ENCODE results near the gene VAV2.

The VAV2 gene

GRCh38 chr9:133950192-133950591 lies 41.9 kb downstream of the VAV2 start:
- Histone ChIP-seq H4K20me1 (peaks cover 74% of the 10 kb centered on the region; the same call in 1 of the 2 replicates), H3K4me3 (no peak overlapping the region), H3K9me3 (no peaks in the 10 kb centered on the region), H3K4me1 (peaks cover 94% of the 10 kb centered on the region), H3K27ac (peak overlapping the region; percentile 69), H3K9ac (peak overlapping the region; percentile 34), H3K36me3 (peaks cover 12% of the 10 kb centered on the region; the same call in 1 of the 2 replicates), H3K27me3 (no peaks in the 10 kb centered on the region), H3K4me2 (peak overlapping the region; percentile 90)
- TF ChIP-seq Cebpa-rat (IDR thresholded peaks at IDR 0.05): no peak

GRCh38 chr9:133949486-133950061 lies 42.5 kb downstream of the VAV2 start:
- H3K36me3 ChIP-seq: peaks cover 12% of the 10 kb centered on the region; the same call in 1 of the 2 replicates
- H3K27ac ChIP-seq: peak overlapping the region; percentile 69
- H3K9me3 ChIP-seq: no peaks in the 10 kb centered on the region
- peaks cover 94% of the 10 kb centered on the region for H3K4me1 ChIP-seq
- peak overlapping the region; percentile 34 for H3K9ac ChIP-seq
- H4K20me1 ChIP-seq: peaks cover 75% of the 10 kb centered on the region; the same call in 1 of the 2 replicates
- H3K4me2 ChIP-seq: peak overlapping the region; percentile 90
- no peaks in the 10 kb centered on the region for H3K27me3 ChIP-seq
- TF ChIP-seq Cebpa-rat (IDR thresholded peaks at IDR 0.05): no peak
- H3K4me3 ChIP-seq: no peak overlapping the region

- Histone ChIP-seq H3K9me3 (no peaks in the 10 kb centered on the region), H3K9ac (peak overlapping the region; percentile 50; the same call in 1 of the 2 replicates), H3K36me3 (peaks cover 12% of the 10 kb centered on the region; the same call in 1 of the 2 replicates), H3K27ac (peak overlapping the region; percentile 69), H3K4me3 (no peak overlapping the region), H3K4me1 (peaks cover 94% of the 10 kb centered on the region), H3K27me3 (no peaks in the 10 kb centered on the region), H3K4me2 (peak overlapping the region; percentile 90), H4K20me1 (peaks cover 70% of the 10 kb centered on the region; the same call in 1 of the 2 replicates)
- TF ChIP-seq Cebpa-rat (IDR thresholded peaks at IDR 0.05): no peak
These were observed 43.3 kb downstream of the VAV2 start for GRCh38 chr9:133948561-133949485.

GRCh38 chr9:133948131-133948530 lies 44.0 kb downstream of the VAV2 start:
- Histone ChIP-seq H3K27me3 (no peaks in the 10 kb centered on the region), H3K4me2 (peak overlapping the region; percentile 90), H3K27ac (peak overlapping the region; percentile 69), H3K4me1 (peaks cover 94% of the 10 kb centered on the region), H3K4me3 (no peak overlapping the region), H3K9me3 (no peaks in the 10 kb centered on the region), H3K36me3 (peaks cover 12% of the 10 kb centered on the region; the same call in 1 of the 2 replicates), H4K20me1 (peaks cover 64% of the 10 kb centered on the region; the same call in 1 of the 2 replicates), H3K9ac (peak overlapping the region; percentile 50; the same call in 1 of the 2 replicates)
- no peak for TF ChIP-seq Cebpa-rat (IDR thresholded peaks at IDR 0.05)

GRCh38 chr9:133946840-133947486 lies 45.2 kb downstream of the VAV2 start:
- Histone ChIP-seq H3K4me1 (peaks cover 100% of the 10 kb centered on the region), H3K27me3 (no peaks in the 10 kb centered on the region), H3K4me3 (no peak overlapping the region; the same call in 1 of the 2 replicates), H3K4me2 (peak overlapping the region; percentile 90), H3K9ac (peak overlapping the region; percentile 42; the same call in 1 of the 2 replicates), H3K27ac (peak overlapping the region; percentile 24), H4K20me1 (peaks cover 64% of the 10 kb centered on the region; the same call in 1 of the 2 replicates), H3K9me3 (peaks cover 3% of the 10 kb centered on the region; the same call in 1 of the 2 replicates), H3K36me3 (peaks cover 15% of the 10 kb centered on the region)
- TF ChIP-seq Cebpa-rat (IDR thresholded peaks at IDR 0.05): no peak

- peak overlapping the region; percentile 42; the same call in 1 of the 2 replicates for H3K9ac ChIP-seq
- H3K9me3 ChIP-seq: peaks cover 11% of the 10 kb centered on the region
- no peaks in the 10 kb centered on the region for H3K27me3 ChIP-seq
- H3K36me3 ChIP-seq: peaks cover 13% of the 10 kb centered on the region
- peak overlapping the region; percentile 41; the same call in 1 of the 2 replicates for H3K4me3 ChIP-seq
- H3K4me1 ChIP-seq: peaks cover 99% of the 10 kb centered on the region
- TF ChIP-seq Cebpa-rat (IDR thresholded peaks at IDR 0.05): no peak
- H4K20me1 ChIP-seq: peaks cover 64% of the 10 kb centered on the region; the same call in 1 of the 2 replicates
- H3K27ac ChIP-seq: peak overlapping the region; percentile 71
- peak overlapping the region; percentile 90 for H3K4me2 ChIP-seq
These were observed 46.0 kb downstream of the VAV2 start for GRCh38 chr9:133945977-133946753.

GRCh38 chr9:133945314-133945975 lies 46.7 kb downstream of the VAV2 start:
- peak overlapping the region; percentile 42; the same call in 1 of the 2 replicates for H3K9ac ChIP-seq

GRCh38 chr9:133944746-133945135 lies 47.4 kb downstream of the VAV2 start:
- Histone ChIP-seq H4K20me1 (peaks cover 54% of the 10 kb centered on the region; the same call in 1 of the 2 replicates), H3K27ac (peak overlapping the region; percentile 71), H3K4me2 (peak overlapping the region; percentile 90), H3K27me3 (no peaks in the 10 kb centered on the region), H3K4me1 (peaks cover 99% of the 10 kb centered on the region), H3K9me3 (peaks cover 15% of the 10 kb centered on the region), H3K4me3 (no peak overlapping the region), H3K9ac (peak overlapping the region; percentile 16; the same call in 1 of the 2 replicates), H3K36me3 (peaks cover 9% of the 10 kb centered on the region)
- no peak for TF ChIP-seq Cebpa-rat (IDR thresholded peaks at IDR 0.05)

More at GRCh38 chr9:133945314-133945975, 46.7 kb downstream of the VAV2 start:
- peaks cover 9% of the 10 kb centered on the region for H3K36me3 ChIP-seq
- peaks cover 56% of the 10 kb centered on the region; the same call in 1 of the 2 replicates for H4K20me1 ChIP-seq
- peaks cover 15% of the 10 kb centered on the region for H3K9me3 ChIP-seq
- H3K27me3 ChIP-seq: no peaks in the 10 kb centered on the region
- no peak for TF ChIP-seq Cebpa-rat (IDR thresholded peaks at IDR 0.05)
- peak overlapping the region; percentile 71 for H3K27ac ChIP-seq
- H3K4me3 ChIP-seq: peak overlapping the region; percentile 41; the same call in 1 of the 2 replicates
- H3K4me2 ChIP-seq: peak overlapping the region; percentile 90
- H3K4me1 ChIP-seq: peaks cover 99% of the 10 kb centered on the region
